Measurements from ENCODE around the gene MEF2C. TPM values are rescaled to one million over a fixed set of nuclear protein-coding genes. Genes with fewer than 3 reads are reported as not detected.

The MEF2C gene
- total RNA-seq, 1 experiment from 2014 or later = 13.0 TPM

GRCh38 chr5:88682881-88683361 lies 200.1 kb downstream of the MEF2C start (continued):
- TF ChIP-seq REST (IDR thresholded peaks at IDR 0.05; ENCODE audit: low read depth) (no peak), EGR1 (IDR thresholded peaks at IDR 0.05; ENCODE audit: low read depth) (no peak), RAD21 (IDR thresholded peaks at IDR 0.05; ENCODE audit: low read depth) (no peak)

- Histone ChIP-seq H3K4me2 (ENCODE audit: low read length) (no peak overlapping the region), H3K36me3 (ENCODE audit: control insufficient read depth in 1 of 2, insufficient read depth in 2 of 2, low read length in 2 of 2) (no peaks in the 10 kb centered on the region), H2AFZ (ENCODE audit: low read depth, low read length, poor library complexity, severe bottlenecking) (no peak overlapping the region), H3K4me1 (ENCODE audit: control insufficient read depth in 1 of 2, insufficient read depth in 2 of 2, low read length in 2 of 2) (peaks cover 0 to 10% of the 10 kb centered on the region in 2 experiments; a peak in 2 of 4 replicates), H3K27me3 (ENCODE audit: insufficient read depth, low read length) (no peaks in the 10 kb centered on the region), H3K27ac (ENCODE audit: low read depth, low read length) (no peak overlapping the region), H3K9ac (ENCODE audit: low read length) (no peak overlapping the region), H3K4me3 (replicated peaks in 1 of 2; ENCODE audit: low read depth in 1 of 2, low read length in 2 of 2) (no peak overlapping the region), H3K9me2 (ENCODE audit: insufficient read depth) (no peaks in the 10 kb centered on the region), H4K20me1 (ENCODE audit: insufficient read depth) (no peaks in the 10 kb centered on the region), H3K79me2 (ENCODE audit: insufficient read depth, low read length) (no peaks in the 10 kb centered on the region), H3K9me3 (ENCODE audit: control insufficient read depth in 1 of 2, insufficient read depth in 1 of 2, low read depth in 1 of 2, low read length in 2 of 2) (no peaks in the 10 kb centered on the region)
- no peak for TF ChIP-seq EGR1 (IDR thresholded peaks at IDR 0.05; ENCODE audit: low read depth)
- no peak for TF ChIP-seq SRF (IDR thresholded peaks at IDR 0.05; ENCODE audit: low read depth)
- TF ChIP-seq CTCF (IDR thresholded peaks at IDR 0.05 in 2 of 3, conservative IDR thresholded peaks at IDR 0.05 in 1 of 3; ENCODE audit: borderline replicate concordance in 1 of 3, insufficient read depth in 1 of 3, low read depth in 2 of 3, low read length in 2 of 3) = no peak
- no peak for TF ChIP-seq CEBPB (IDR thresholded peaks at IDR 0.05; ENCODE audit: low read depth)
- no peak for TF ChIP-seq EZH2phosphoT487 (IDR thresholded peaks at IDR 0.05; ENCODE audit: borderline replicate concordance)
- TF ChIP-seq FOSL1 (IDR thresholded peaks at IDR 0.05; ENCODE audit: low read depth) = no peak
- no peak for TF ChIP-seq POLR2A (IDR thresholded peaks at IDR 0.05; ENCODE audit: borderline replicate concordance, extremely low read depth, insufficient read depth, insufficient read length)
- no peak for TF ChIP-seq MAX (IDR thresholded peaks at IDR 0.05)
- TF ChIP-seq SP1 (IDR thresholded peaks at IDR 0.05; ENCODE audit: low read depth) = no peak
- ChIA-PET RAD21 (ENCODE audit: low non-redundant PET in 1 of 2, low total read pairs in 2 of 2, uncharacterized antibody in 2 of 2, unreplicated experiment in 2 of 2) (interaction anchor here (1.1 kb wide), 2 partner anchors 900 to 901 kb away, joined by 3 to 4 read pairs; no protein-coding TSS in a partner anchor), POLR2A (no interaction called here), CTCF (interaction anchor here (1.6 to 2.9 kb wide), 2 partner anchors 42 to 901 kb away, joined by 3 to 18 read pairs; no protein-coding TSS in a partner anchor)
- ATAC-seq = no peak
- intact Hi-C loops (cut with micrococcal nuclease) = loop anchor here (10.0 kb wide), 1 partner anchor 797 kb away; no protein-coding TSS in a partner anchor
- no peak for DNase-seq (ENCODE audit: low read depth, low spot score)
- BruUV-seq (replicated peaks) = no TSS peak
Measured at GRCh38 chr5:88682131-88682530, 200.9 kb downstream of the MEF2C start.
